Liver (tissue), 9 donors: ENCODE results near the gene NCAPH2. TPM values are rescaled to one million over a fixed set of nuclear protein-coding genes. Genes with fewer than 3 reads are reported as not detected.

ENCODE experiments used
- DNase-seq: peaks from one replicate; pipeline ENCODE4 v3.0.0-alpha.2; 2017; ENCODE audit warnings: low spot score
- H3K27ac ChIP-seq, 2 donors: one replicate each; pipeline ENCODE4 v1.7.0; 2013; ENCODE audit warnings: inconsistent platforms in 2 of 2, low read length in 2 of 2, control low read depth in 1 of 2, low read depth in 1 of 2, mild to moderate bottlenecking in 1 of 2
- H3K27me3 ChIP-seq, 4 donors: one replicate each; pipeline versions ENCODE4 v1.6.1 to v1.7.0; 2013; ENCODE audit warnings: low read length in 3 of 4, inconsistent platforms in 1 of 4, mild to moderate bottlenecking in 1 of 4, moderate library complexity in 1 of 4; ENCODE audit not compliant: control insufficient read depth in 4 of 4, insufficient read depth in 4 of 4
- H3K36me3 ChIP-seq, 4 donors: one replicate each; pipeline versions ENCODE4 v1.6.1 to v1.7.0; 2013; ENCODE audit warnings: low read length in 3 of 4, mild to moderate bottlenecking in 3 of 4, low read depth in 1 of 4, moderate library complexity in 1 of 4; ENCODE audit not compliant: control insufficient read depth in 4 of 4, insufficient read depth in 3 of 4
- H3K4me1 ChIP-seq, 4 donors: one replicate each; pipeline versions ENCODE4 v1.6.1 to v1.7.0; 2013; ENCODE audit warnings: low read length in 3 of 4, mild to moderate bottlenecking in 3 of 4, moderate library complexity in 1 of 4; ENCODE audit not compliant: control insufficient read depth in 4 of 4, insufficient read depth in 4 of 4
- H3K4me3 ChIP-seq, 3 donors: one replicate each; pipeline versions ENCODE4 v1.6.1 to v1.7.0; 2013; ENCODE audit warnings: low read length in 3 of 3, control low read depth in 1 of 3, low read depth in 1 of 3, mild to moderate bottlenecking in 1 of 3
- H3K9ac ChIP-seq, 2 donors: one replicate each; pipeline ENCODE4 v1.7.0; 2013; ENCODE audit warnings: low read length in 2 of 2, mild to moderate bottlenecking in 2 of 2, moderate library complexity in 2 of 2, control low read depth in 1 of 2, low read depth in 1 of 2
- H3K9me3 ChIP-seq, 4 donors: one replicate each; pipeline versions ENCODE4 v1.6.1 to v1.7.0; 2013; ENCODE audit warnings: low read length in 3 of 4; ENCODE audit not compliant: control insufficient read depth in 4 of 4
- ATF3 ChIP-seq: IDR thresholded peaks from 2 replicates; pipeline ENCODE4 v1.6.1; 2016; ENCODE audit warnings: antibody characterized with exemption
- CTCF ChIP-seq: fragments of 150-350 bp; IDR thresholded peaks from 2 replicates; pipeline ENCODE4 v1.5.1; 2017; ENCODE audit warnings: improper control_type of control experiment, low read depth, low read length; ENCODE audit not compliant: missing input control
- EGR1 ChIP-seq, 2 donors: IDR thresholded peaks; 2 replicates each; pipeline ENCODE4 v1.6.1; 2016 to 2018; ENCODE audit warnings: antibody characterized with exemption in 2 of 2, low read depth in 2 of 2
- FOXA1 ChIP-seq: IDR thresholded peaks from 2 replicates; pipeline ENCODE4 v1.6.1; 2016; ENCODE audit warnings: antibody characterized with exemption
- FOXA2 ChIP-seq: IDR thresholded peaks from 2 replicates; pipeline ENCODE4 v1.6.1; 2016; ENCODE audit warnings: antibody characterized with exemption
- GABPA ChIP-seq, 2 donors: IDR thresholded peaks in 1 of 2; conservative IDR thresholded peaks in 1 of 2; 2 replicates each; pipeline ENCODE4 v1.6.1; 2016; ENCODE audit warnings: antibody characterized with exemption in 2 of 2, mild to moderate bottlenecking in 1 of 2, moderate library complexity in 1 of 2
- HNF4G ChIP-seq: IDR thresholded peaks from 2 replicates; pipeline ENCODE4 v1.6.1; 2016; ENCODE audit warnings: antibody characterized with exemption
- JUND ChIP-seq, 2 donors: IDR thresholded peaks; 2 replicates each; pipeline ENCODE4 v1.6.1; 2016; ENCODE audit warnings: antibody characterized with exemption in 2 of 2
- NR2F2 ChIP-seq: IDR thresholded peaks from 2 replicates; pipeline ENCODE4 v1.6.1; 2016; ENCODE audit warnings: antibody characterized with exemption
- RAD21 ChIP-seq, 2 donors: IDR thresholded peaks; 2 replicates each; pipeline ENCODE4 v1.6.1; 2016; ENCODE audit warnings: antibody characterized with exemption in 2 of 2, mild to moderate bottlenecking in 2 of 2
- REST ChIP-seq: IDR thresholded peaks from 2 replicates; pipeline ENCODE4 v1.6.1; 2016; ENCODE audit warnings: antibody characterized with exemption, mild to moderate bottlenecking
- RXRA ChIP-seq, 2 donors: IDR thresholded peaks; 2 replicates each; pipeline ENCODE4 v1.6.1; 2017 to 2018; ENCODE audit warnings: antibody characterized with exemption in 2 of 2, mild to moderate bottlenecking in 1 of 2
- TAF1 ChIP-seq: conservative IDR thresholded peaks from 2 replicates; pipeline ENCODE4 v1.6.1; 2016; ENCODE audit warnings: antibody characterized with exemption, mild to moderate bottlenecking
- ZBTB33 ChIP-seq: IDR thresholded peaks from 2 replicates; pipeline ENCODE4 v1.6.1; 2016; ENCODE audit warnings: antibody characterized with exemption
- WGBS: extraction: QIAGEN DNeasy Blood & Tissue Kit; methylation state at CpG from one replicate; pipeline ENCODE4 v1.1.7; 2013; 5-methylcytosine and 5-hydroxymethylcytosine counted together
- polyA plus RNA-seq, 2 donors: library from polyadenylated mRNA; stranded (reverse) in 1 of 2; unstranded in 1 of 2; fragments of 200-250 nt in 1 of 2; fragments of >200 nt in 1 of 2; fragmentation: Nextera tagmentation in 1 of 2; extraction: Ambion mirVana in 1 of 2; gene quantifications; one replicate each; pipeline versions ENCODE4 v1.2.1 to v1.2.3, GENCODE V29; 2013 to 2015
- total RNA-seq, 2 donors: library from RNA; depleted of rRNA; stranded (reverse); fragments of >200 nt; gene quantifications; one replicate each; pipeline ENCODE4 v1.2.3, GENCODE V29; 2014
- donor health status: healthy.
- donor health status: healthy.
- donor health status: healthy.
- donor health status: healthy.
- donor health status: healthy.

NCAPH2 gene
- total and polyA plus RNA-seq, 4 donors: 12.0 to 30.8 (median 13.9) TPM

GRCh38 chr22:50488886-50489285 is 19.1 kb upstream of the NCAPH2 start (continued):
- no peak for TF ChIP-seq GABPA (IDR thresholded peaks at IDR 0.05 in 1 of 2, conservative IDR thresholded peaks at IDR 0.05 in 1 of 2)

- TF ChIP-seq TAF1 (no peak), CTCF (no peak), RXRA (IDR thresholded peaks at IDR 0.05) (no peak), ZBTB33 (no peak)
- Histone ChIP-seq H3K9me3 (no peaks in the 10 kb centered on the region), H3K27me3 (no peaks in the 10 kb centered on the region), H3K4me1 (peaks cover 0 to 10% (median 5%) of the 10 kb centered on the region in 4 donors), H3K9ac (no peak overlapping the region), H3K27ac (no peak overlapping the region), H3K36me3 (no peaks in the 10 kb centered on the region), H3K4me3 (no peak overlapping the region)
- WGBS: 84% methylated on average over 31 of the region's 31 CpGs
- DNase-seq: no peak
These were observed 18.4 kb upstream of the NCAPH2 start for GRCh38 chr22:50489363-50490243.

- Histone ChIP-seq H3K9me3 (no peaks in the 10 kb centered on the region), H3K36me3 (no peaks in the 10 kb centered on the region), H3K4me3 (no peak overlapping the region), H3K27ac (no peak overlapping the region), H3K9ac (no peak overlapping the region), H3K4me1 (peaks cover 0 to 3% (median under 1%) of the 10 kb centered on the region in 4 donors), H3K27me3 (no peaks in the 10 kb centered on the region)
- no peak for DNase-seq
- WGBS: 70% methylated on average over 27 of the region's 27 CpGs
- no peak for TF ChIP-seq FOXA1
- no peak for TF ChIP-seq FOXA2
- TF ChIP-seq RXRA (IDR thresholded peaks at IDR 0.05): no peak
- no peak for TF ChIP-seq ATF3
- TF ChIP-seq NR2F2: no peak
- no peak for TF ChIP-seq EGR1 (IDR thresholded peaks at IDR 0.05; ENCODE audit: low read depth in 2 of 2)
- no peak for TF ChIP-seq HNF4G
- no peak for TF ChIP-seq CTCF
- no peak for TF ChIP-seq TAF1
- TF ChIP-seq REST: no peak
- no peak for TF ChIP-seq RAD21 (IDR thresholded peaks at IDR 0.05)
- no peak for TF ChIP-seq JUND (IDR thresholded peaks at IDR 0.05)
These were observed 17.3 kb upstream of the NCAPH2 start for GRCh38 chr22:50490531-50491308.
